SK-N-DZ (cell line): ENCODE measurements around the gene RFNG.

ENCODE experiments used
- DNase-seq: peaks from one replicate; pipeline ENCODE4 v3.0.0-alpha.2; 2015; ENCODE audit warnings: low spot score

Gene RFNG

GRCh38 chr17:82014432-82014831 lies 37.2 kb downstream of the RFNG start:
- DNase-seq: no peak

- DNase-seq: no peak
Observed at GRCh38 chr17:82013772-82014321, 37.8 kb downstream of the RFNG start.

GRCh38 chr17:82013341-82013740 lies 38.3 kb downstream of the RFNG start:
- DNase-seq: no peak

DNA sequence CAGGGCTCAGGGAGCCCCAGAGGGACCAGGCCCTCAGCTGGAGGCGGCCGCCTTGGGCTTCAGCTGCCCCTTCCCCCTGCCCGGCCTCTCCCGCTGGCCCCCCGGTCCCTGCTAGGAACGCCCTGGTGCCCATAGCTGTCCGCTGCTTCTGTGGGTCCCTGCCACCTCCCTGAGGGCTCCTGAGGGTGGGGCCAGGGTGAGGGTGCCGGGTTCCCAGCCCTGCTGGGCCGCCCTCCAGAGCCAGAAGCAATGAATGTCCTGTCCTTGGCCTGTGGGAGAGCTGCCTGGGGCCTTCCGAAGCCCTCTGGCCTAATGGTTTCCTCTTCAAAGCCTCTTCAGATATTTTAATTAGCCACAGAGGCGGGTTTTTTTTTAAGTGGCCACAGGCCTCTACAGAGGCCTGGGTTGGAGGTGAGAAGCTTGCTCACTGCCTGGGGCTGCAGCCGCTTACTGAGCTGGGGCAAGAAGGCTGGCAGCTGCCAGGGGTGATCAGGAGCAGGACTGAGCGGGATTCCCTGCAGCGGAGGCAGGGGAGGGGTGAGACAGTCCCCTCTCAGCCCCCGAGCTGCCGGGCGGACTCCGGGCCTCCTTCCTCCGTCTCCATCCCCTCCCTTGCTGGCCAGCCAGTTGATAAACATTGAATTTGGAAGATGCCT lies 38.8 kb downstream of the RFNG start:
- no peak for DNase-seq

DNA sequence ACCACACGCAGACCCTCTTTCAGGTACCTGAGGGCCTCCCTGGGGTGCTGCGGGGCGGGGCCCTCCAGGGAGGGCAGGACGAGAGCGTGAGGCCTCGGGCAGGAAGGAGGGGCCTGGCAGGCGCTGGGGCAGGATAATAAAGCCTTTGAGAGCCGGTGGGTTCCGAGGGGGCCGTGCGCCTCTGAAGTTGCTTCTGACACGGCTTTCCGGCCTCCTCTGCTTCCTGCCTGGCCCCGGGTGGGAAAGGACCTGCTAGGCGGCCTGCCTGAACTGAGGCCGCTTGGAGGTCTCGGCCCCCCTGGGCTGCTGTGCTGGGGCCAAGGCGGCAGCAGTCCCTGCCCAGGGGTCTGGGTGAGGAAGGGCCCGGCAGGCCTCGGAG lies 39.4 kb downstream of the RFNG start:
- DNase-seq: no peak

DNA sequence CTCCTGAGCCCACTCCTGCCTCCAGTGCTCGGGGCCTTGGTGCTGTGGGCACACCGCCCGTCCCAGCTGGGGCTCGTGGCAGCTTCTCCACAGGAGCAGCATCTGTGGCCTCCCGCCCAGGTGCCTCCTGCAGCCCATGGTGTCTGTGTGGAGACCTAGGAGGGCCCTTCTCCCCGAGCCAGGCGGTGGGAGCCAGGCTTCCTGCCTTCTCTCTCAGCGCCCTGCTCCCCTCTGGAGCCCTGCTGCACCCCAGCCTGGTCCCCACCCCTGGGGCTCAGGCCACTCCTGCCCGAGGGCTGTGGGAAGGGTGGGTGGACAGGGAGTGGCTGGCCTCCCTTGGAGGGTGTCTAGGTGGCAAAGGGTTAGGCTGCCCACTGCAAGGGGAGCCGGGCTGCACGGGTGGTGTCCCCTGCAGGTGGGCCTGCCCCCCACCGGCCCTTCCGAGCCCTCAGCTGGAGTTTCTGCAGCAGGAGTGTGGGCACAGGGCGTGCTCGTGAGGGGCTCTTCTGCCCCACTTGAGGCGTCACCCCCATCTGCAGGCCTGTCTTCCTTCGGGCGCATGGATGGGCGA lies 39.9 kb downstream of the RFNG start:
- no peak for DNase-seq

- DNase-seq: no peak
Observed at GRCh38 chr17:82010575-82011525, 40.8 kb downstream of the RFNG start.

- DNase-seq: no peak
Observed at GRCh38 chr17:82009413-82009812, 42.2 kb downstream of the RFNG start.

DNA sequence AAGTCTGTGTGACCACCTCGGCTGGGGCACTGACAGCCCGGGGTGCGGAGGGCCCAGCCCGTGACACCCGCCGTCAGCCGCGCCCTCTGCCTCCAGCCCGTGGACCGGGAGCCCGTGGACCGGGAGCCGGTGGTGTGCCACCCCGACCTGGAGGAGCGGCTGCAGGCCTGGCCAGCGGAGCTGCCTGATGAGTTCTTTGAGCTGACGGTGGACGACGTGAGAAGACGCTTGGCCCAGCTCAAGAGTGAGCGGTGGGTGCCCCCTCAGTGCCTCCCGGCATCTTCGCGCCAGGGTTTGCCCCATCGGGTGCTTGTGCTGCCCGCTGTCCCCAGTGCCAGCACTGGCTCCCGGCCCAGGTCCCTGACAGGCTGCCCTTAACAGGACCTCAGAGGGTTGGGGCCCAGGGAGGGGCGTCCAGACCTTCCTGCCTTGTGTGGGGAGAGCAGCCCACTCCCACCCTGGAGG lies 42.6 kb downstream of the RFNG start:
- no peak for DNase-seq

- DNase-seq: no peak
Observed at GRCh38 chr17:82008258-82008940, 43.2 kb downstream of the RFNG start.

- no peak for DNase-seq
Observed at GRCh38 chr17:82007495-82008257, 43.9 kb downstream of the RFNG start.

GRCh38 chr17:82007228-82007494 lies 44.5 kb downstream of the RFNG start:
- DNase-seq: no peak

DNA sequence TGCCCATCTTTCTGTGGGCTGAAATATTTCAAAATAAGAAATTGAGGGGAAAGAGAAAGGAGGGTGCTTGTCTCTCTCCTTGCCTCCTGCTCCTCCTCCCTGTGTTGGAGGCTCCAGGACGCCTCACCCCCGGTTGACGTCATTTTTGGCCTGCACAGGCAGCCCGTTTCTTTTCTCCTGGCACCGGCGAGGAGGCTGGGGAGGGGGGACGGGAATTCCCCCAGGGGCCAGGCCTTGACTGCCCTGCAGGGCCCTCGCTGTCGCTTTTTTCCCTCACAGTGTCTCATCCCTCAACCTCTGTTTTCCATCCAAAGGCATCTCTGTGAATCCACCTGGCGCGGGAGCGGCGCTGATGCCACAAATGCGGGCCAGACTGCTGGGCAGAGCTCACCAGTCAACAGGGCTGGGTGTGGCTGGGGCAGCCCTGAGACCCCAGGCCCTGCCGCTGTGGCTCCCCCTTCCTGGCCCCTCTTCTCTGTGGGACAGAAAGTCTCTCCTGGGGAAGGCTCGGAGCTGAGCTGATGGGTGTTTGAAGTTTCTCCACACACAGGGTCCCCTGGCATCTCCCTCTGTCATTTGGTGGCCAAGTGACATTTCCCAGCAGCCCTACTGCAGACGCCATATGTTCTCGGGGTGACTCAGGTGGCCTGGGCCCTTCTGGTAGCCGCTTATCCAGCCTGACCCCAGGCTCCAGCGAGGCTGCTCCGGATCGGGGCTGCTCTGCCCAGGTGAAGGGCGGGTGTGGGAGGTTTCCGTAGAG lies 45.0 kb downstream of the RFNG start:
- no peak for DNase-seq

- DNase-seq: no peak
Observed at GRCh38 chr17:82005701-82006348, 45.8 kb downstream of the RFNG start.

GRCh38 chr17:82004517-82005455 lies 46.8 kb downstream of the RFNG start:
- DNase-seq: no peak

DNA sequence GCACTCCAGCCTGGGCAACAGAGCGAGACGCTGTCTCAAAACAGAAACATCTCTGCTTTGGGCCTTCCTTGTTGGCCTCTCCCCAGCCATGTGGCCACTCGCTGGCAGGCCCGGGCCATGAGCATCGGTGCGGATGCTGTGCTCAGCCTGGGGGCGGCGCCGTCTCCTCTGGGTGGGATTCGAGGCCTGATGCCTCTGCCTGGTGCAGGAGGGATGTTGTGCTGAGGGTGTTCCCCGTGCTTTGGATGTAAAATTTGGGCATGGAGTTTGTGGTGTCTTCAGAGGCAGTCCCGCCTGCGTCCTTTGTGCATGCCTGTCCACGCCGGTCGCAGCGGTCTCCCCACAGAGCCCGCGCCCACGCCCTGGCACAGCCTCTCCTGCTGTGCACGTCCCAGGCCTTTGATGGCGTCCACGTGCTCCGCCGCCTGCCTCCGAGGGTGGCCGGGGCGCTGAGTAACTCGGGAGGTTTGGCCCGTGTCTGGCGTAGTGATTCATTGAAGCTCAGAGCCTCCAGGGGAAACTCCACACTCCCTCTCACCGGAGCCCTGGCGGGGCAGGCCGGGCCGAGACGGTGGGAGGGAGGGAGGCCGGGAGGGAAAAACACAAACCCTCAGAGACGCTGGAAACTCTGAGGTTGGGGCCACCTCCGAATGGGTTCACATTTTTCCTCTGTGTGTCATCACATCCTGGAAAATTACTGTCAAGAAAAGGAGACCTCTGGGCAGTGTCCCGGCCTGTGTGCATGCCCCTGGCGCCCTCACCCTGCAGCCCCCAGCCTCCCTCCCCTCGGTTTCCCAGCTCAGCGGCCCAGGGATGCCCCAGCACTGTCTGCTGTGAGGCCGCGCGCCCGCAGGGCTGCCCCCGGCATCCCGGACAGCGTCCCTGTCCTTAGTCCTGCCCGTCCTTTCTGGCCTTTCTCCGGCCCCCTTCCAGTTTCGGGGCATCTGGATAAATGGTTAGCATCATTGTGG lies 47.9 kb downstream of the RFNG start:
- DNase-seq: no peak

DNA sequence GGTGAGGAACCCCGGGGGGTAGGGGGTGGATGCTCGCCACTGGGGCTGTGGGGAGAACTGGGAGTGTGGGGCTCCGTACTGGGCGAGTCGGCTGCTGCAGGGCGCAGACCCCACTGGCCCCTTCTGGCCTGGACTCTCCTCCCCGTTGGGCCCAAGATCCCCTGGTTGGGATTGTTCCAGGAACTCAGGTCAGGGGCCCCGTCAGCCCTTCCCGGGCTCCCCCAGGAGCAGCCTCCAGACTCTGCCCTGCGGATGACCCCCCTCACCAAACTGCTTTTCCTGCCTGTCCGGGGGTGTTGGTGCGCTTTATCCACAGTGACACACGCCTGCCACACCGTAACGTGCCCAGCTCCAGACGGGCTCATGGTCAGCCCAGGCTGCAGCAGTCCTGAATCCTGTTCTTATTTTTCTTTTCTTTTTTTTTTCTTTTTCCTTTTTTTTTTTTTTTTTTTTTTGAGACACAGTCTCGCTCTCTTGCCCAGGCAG lies 50.0 kb downstream of the RFNG start:
- DNase-seq: no peak
